Measurements from ENCODE around the gene MAF.

MAF gene

DNA sequence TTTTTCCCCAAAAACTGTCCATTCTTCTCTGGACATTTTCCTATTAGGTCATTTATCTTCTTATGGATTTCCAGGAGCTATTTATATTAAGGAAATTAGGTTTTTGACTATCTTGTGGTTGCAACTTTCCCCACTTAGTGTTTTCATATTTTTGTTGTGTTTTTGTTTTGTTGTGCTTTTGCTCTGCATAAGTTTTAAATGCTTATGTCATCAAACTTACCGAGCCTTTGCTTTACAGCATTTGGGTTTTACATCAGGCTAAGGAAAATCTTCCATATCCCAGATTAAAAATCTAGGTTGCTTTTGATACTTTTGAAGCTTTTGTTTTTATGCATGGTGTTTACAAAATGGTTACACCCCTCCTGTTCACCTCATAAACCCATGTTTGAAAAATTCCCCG is 27.5 kb downstream of the MAF start:
- no peaks in the 10 kb centered on the region for H3K4me1 ChIP-seq (ENCODE audit: control insufficient read depth in 1 of 2, insufficient read depth in 2 of 2, low read length in 2 of 2)
- no peaks in the 10 kb centered on the region for H3K9me3 ChIP-seq (ENCODE audit: control insufficient read depth in 1 of 2, low read length in 2 of 2)
- H3K27ac ChIP-seq (ENCODE audit: low read depth, low read length), result no peak overlapping the region
- H3K9ac ChIP-seq (ENCODE audit: low read depth in 1 of 2, low read length in 2 of 2), result no peak overlapping the region
- peaks cover 0 to 12% of the 10 kb centered on the region in 2 donors for H3K27me3 ChIP-seq (ENCODE audit: control insufficient read depth in 1 of 2, insufficient read depth in 2 of 2, low read length in 2 of 2)
- no peak overlapping the region for H3K4me3 ChIP-seq (ENCODE audit: low read depth in 1 of 2, low read length in 2 of 2)
- no peaks in the 10 kb centered on the region for H3K36me3 ChIP-seq (ENCODE audit: control insufficient read depth in 1 of 2, insufficient read depth in 2 of 2, low read length in 2 of 2)

DNA sequence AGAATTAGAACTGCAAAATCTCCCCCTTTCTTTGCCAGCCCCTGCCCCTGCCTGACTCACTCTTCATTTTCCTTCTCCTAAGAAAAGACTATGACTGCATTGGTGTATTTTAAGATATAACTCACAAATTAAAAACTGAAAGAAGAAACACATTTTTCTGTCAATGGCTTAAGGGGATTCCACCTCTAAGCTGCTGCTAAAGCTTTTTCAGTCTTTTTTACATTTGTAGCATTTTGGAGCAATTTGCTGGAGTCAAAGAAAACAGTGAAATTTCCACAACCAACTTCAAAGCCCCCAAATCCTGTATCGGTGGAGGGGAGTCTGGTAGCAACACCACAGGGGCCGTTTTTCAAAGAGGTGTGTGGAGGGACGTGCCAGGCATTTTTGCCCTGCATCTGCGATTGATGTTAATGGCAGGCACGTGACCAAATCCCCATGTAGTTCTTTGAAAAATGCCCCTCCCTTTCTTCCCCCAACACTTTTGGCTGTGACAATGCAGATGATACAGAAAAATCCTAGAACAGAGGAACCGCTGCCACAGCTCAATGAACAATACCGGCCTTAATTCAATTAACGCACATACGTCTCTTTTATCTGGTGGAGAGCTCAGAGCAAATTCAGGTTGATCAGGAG is 28.5 kb downstream of the MAF start:
- H3K9ac ChIP-seq (ENCODE audit: low read depth in 1 of 2, low read length in 2 of 2), result no peak overlapping the region
- no peak overlapping the region for H3K4me3 ChIP-seq (ENCODE audit: low read depth in 1 of 2, low read length in 2 of 2)
- H3K27ac ChIP-seq (ENCODE audit: low read depth, low read length), result no peak overlapping the region

DNA sequence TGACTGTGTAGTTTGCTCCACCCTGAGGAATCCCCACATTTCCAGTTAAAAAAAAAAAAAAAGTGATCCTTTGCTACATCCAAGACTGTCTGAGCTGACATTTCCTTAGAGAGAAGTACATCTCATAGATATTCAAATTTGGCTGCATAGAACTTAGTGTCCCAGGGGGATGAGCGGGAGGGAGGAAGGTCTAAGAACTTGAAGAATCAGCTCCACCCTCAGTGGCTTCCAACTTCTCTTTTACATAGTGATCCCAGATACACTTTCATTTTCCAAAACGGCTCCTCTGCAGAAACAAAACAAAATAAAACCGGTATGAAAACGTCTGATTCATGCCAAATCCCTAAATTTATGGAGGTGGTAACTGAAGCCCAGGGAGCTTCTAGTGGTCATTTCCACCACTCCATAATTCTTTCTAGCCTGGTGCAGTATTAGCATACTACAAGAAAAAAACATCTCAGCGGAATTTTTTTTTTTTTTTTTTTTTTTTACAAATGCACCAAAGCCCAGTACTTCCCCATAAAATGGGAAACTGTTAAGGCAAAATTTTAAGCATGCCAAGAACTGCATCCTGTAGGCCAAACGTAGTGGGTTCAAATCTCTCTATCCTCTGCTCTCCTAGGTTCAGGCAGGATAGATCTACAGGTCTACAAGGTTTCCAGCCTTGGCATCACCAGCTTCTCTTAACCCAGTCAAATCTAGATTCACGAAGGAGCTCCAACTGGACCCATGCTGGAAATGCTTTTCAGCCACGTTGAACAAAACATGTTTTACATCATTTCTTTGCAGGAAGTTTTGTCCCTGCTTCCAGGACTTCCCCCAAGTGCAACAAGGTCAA is 29.3 kb downstream of the MAF start:
- no peak overlapping the region for H3K9ac ChIP-seq (ENCODE audit: low read depth in 1 of 2, low read length in 2 of 2)
- no peak overlapping the region for H3K27ac ChIP-seq (ENCODE audit: low read depth, low read length)

More for the DNA sequence above, 28.5 kb downstream of the MAF start:
- Histone ChIP-seq H3K4me1 (ENCODE audit: control insufficient read depth in 1 of 2, insufficient read depth in 2 of 2, low read length in 2 of 2) (no peaks in the 10 kb centered on the region), H3K36me3 (ENCODE audit: control insufficient read depth in 1 of 2, insufficient read depth in 2 of 2, low read length in 2 of 2) (no peaks in the 10 kb centered on the region), H3K27me3 (ENCODE audit: control insufficient read depth in 1 of 2, insufficient read depth in 2 of 2, low read length in 2 of 2) (peaks cover 0 to 12% of the 10 kb centered on the region in 2 donors), H3K9me3 (ENCODE audit: control insufficient read depth in 1 of 2, low read length in 2 of 2) (no peaks in the 10 kb centered on the region)

DNA sequence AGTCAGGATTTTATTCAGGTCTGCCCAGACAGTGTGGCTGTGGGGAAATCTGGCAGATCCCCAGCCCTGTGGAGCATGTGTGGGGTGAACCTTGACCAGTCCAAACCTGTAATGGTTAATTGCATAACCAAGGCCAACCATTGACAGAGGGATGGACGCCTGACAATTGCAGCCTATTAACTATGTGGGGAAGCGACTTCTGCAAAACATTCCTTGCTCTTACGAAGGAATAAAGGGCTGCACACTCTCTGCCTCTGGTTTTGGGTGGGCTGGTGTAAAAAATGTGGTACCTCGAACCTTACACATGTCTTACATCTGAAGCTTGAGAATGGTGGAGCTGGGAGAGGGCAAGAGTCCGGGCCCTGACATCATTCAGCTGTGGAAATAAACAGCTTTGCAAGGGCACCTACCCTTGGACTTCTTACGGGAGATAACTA is 35.8 kb downstream of the MAF start:
- Histone ChIP-seq H3K36me3 (ENCODE audit: control insufficient read depth in 1 of 2, insufficient read depth in 2 of 2, low read length in 2 of 2) (no peaks in the 10 kb centered on the region), H3K9me3 (ENCODE audit: control insufficient read depth in 1 of 2, low read length in 2 of 2) (no peaks in the 10 kb centered on the region), H3K9ac (ENCODE audit: low read depth in 1 of 2, low read length in 2 of 2) (no peak overlapping the region), H3K27me3 (ENCODE audit: control insufficient read depth in 1 of 2, insufficient read depth in 2 of 2, low read length in 2 of 2) (peaks cover 0 to 3% of the 10 kb centered on the region in 2 donors), H3K4me1 (ENCODE audit: control insufficient read depth in 1 of 2, insufficient read depth in 2 of 2, low read length in 2 of 2) (no peaks in the 10 kb centered on the region), H3K27ac (ENCODE audit: low read depth, low read length) (no peak overlapping the region), H3K4me3 (ENCODE audit: low read depth in 1 of 2, low read length in 2 of 2) (no peak overlapping the region)

More for the DNA sequence above, 29.3 kb downstream of the MAF start:
- Histone ChIP-seq H3K9me3 (ENCODE audit: control insufficient read depth in 1 of 2, low read length in 2 of 2) (no peaks in the 10 kb centered on the region), H3K36me3 (ENCODE audit: control insufficient read depth in 1 of 2, insufficient read depth in 2 of 2, low read length in 2 of 2) (no peaks in the 10 kb centered on the region), H3K4me3 (ENCODE audit: low read depth in 1 of 2, low read length in 2 of 2) (peak overlapping the region in 1 of 2 donors; percentile 47), H3K4me1 (ENCODE audit: control insufficient read depth in 1 of 2, insufficient read depth in 2 of 2, low read length in 2 of 2) (no peaks in the 10 kb centered on the region), H3K27me3 (ENCODE audit: control insufficient read depth in 1 of 2, insufficient read depth in 2 of 2, low read length in 2 of 2) (peaks cover 0 to 12% of the 10 kb centered on the region in 2 donors)

DNA sequence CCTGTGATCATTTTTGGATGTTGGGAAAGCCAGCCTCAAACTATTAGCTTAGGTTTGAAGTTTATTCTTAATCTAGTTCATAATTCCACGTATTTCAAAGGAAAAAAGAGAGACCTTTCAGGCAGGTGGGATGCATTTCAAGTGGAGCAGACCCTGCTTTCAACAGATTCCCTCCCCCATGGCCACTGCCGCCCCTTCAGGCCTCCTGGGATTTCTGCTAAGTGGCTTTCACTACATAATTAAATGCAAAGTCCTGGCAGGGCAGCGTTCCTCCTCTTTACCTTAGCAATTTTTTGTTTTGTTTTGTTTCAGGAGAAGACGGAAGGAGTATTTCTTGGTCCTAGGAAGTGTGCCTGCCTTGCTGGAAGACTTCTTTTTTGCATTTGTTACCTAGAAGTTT is 36.6 kb downstream of the MAF start:
- Histone ChIP-seq H3K36me3 (ENCODE audit: control insufficient read depth in 1 of 2, insufficient read depth in 2 of 2, low read length in 2 of 2) (no peaks in the 10 kb centered on the region), H3K9ac (ENCODE audit: low read depth in 1 of 2, low read length in 2 of 2) (no peak overlapping the region), H3K27ac (ENCODE audit: low read depth, low read length) (no peak overlapping the region), H3K9me3 (ENCODE audit: control insufficient read depth in 1 of 2, low read length in 2 of 2) (no peaks in the 10 kb centered on the region), H3K4me3 (ENCODE audit: low read depth in 1 of 2, low read length in 2 of 2) (no peak overlapping the region), H3K4me1 (ENCODE audit: control insufficient read depth in 1 of 2, insufficient read depth in 2 of 2, low read length in 2 of 2) (no peaks in the 10 kb centered on the region), H3K27me3 (ENCODE audit: control insufficient read depth in 1 of 2, insufficient read depth in 2 of 2, low read length in 2 of 2) (peaks cover 0 to 3% of the 10 kb centered on the region in 2 donors)

DNA sequence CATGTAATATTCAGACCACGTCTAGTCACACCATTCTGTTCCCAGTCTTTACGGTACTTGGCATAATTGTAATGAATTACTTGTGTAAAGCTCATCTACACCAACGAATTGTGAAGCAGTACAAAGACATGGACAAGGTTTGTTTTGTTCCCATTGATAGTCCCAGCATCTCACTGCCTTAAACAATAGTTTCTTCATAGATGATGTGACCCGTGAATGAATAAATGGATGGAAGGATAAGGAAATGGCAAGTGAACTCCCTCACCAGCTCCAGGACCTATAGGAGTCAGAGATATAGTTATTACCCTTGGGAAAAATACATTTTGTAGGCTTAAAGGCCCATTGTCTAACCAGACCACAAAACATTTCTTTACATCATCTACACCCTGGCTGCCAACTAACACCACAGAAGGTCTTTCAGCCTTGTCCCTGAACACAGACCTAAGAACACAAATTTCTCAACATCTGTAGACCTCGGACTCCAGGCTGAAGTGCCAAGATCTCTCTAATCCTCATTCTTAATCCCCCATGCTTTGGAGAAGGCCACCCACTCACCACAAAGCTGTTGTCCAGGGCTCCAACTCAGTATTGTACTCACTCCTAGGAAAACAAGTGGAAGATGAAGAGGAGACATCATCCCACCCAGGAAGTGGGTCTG is 38.2 kb downstream of the MAF start:
- Histone ChIP-seq H3K36me3 (ENCODE audit: control insufficient read depth in 1 of 2, insufficient read depth in 2 of 2, low read length in 2 of 2) (no peaks in the 10 kb centered on the region), H3K4me1 (ENCODE audit: control insufficient read depth in 1 of 2, insufficient read depth in 2 of 2, low read length in 2 of 2) (no peaks in the 10 kb centered on the region), H3K9me3 (ENCODE audit: control insufficient read depth in 1 of 2, low read length in 2 of 2) (no peaks in the 10 kb centered on the region), H3K27ac (ENCODE audit: low read depth, low read length) (no peak overlapping the region), H3K9ac (ENCODE audit: low read depth in 1 of 2, low read length in 2 of 2) (no peak overlapping the region), H3K27me3 (ENCODE audit: control insufficient read depth in 1 of 2, insufficient read depth in 2 of 2, low read length in 2 of 2) (peaks cover 0 to 3% of the 10 kb centered on the region in 2 donors), H3K4me3 (ENCODE audit: low read depth in 1 of 2, low read length in 2 of 2) (no peak overlapping the region)

DNA sequence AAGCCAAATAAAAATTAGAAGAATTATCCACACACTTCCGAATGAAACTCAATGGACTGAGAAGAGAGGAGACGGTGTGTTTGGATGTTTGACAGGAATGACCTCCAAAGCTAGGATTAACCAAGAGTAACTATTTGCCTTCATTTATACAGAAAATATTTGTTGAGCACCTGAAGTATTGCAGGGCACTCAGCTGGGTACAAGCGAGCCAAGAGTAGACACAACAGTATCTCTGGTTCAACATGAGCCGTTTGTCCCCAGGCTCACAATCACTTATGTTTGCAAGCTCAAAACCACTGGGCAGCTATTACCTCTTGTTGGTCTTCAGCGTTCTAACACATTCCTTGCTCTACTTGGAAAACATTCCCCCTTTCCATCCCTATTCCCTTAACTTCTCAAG is 38.8 kb downstream of the MAF start:
- Histone ChIP-seq H3K27me3 (ENCODE audit: control insufficient read depth in 1 of 2, insufficient read depth in 2 of 2, low read length in 2 of 2) (peaks cover 0 to 3% of the 10 kb centered on the region in 2 donors), H3K4me3 (ENCODE audit: low read depth in 1 of 2, low read length in 2 of 2) (no peak overlapping the region), H3K9ac (ENCODE audit: low read depth in 1 of 2, low read length in 2 of 2) (no peak overlapping the region)

DNA sequence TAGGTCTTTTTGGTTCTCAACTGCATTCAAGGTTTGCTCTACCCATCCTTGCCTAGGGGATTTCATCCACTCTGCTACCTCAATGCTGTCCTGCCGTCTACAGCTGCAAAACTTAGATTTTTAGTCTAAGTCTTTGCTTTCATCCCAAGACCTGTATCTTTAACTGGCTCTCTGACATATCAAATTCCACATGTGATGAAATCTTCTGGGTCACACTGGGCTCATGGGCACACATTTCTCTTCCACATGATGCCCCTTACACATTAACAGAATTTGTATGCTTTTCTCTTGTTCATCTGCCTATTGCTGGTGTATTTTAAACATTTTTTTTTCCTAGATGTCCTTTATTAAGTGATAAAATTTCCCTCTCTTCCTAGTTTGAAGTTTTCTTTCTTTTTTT is 39.6 kb downstream of the MAF start:
- Histone ChIP-seq H3K27ac (ENCODE audit: low read depth, low read length) (no peak overlapping the region), H3K27me3 (ENCODE audit: control insufficient read depth in 1 of 2, insufficient read depth in 2 of 2, low read length in 2 of 2) (no peaks in the 10 kb centered on the region), H3K4me1 (ENCODE audit: control insufficient read depth in 1 of 2, insufficient read depth in 2 of 2, low read length in 2 of 2) (no peaks in the 10 kb centered on the region), H3K36me3 (ENCODE audit: control insufficient read depth in 1 of 2, insufficient read depth in 2 of 2, low read length in 2 of 2) (no peaks in the 10 kb centered on the region), H3K9me3 (ENCODE audit: control insufficient read depth in 1 of 2, low read length in 2 of 2) (no peaks in the 10 kb centered on the region), H3K4me3 (ENCODE audit: low read depth in 1 of 2, low read length in 2 of 2) (no peak overlapping the region), H3K9ac (ENCODE audit: low read depth in 1 of 2, low read length in 2 of 2) (no peak overlapping the region)

More for the DNA sequence above, 38.8 kb downstream of the MAF start:
- no peaks in the 10 kb centered on the region for H3K36me3 ChIP-seq (ENCODE audit: control insufficient read depth in 1 of 2, insufficient read depth in 2 of 2, low read length in 2 of 2)
- no peaks in the 10 kb centered on the region for H3K4me1 ChIP-seq (ENCODE audit: control insufficient read depth in 1 of 2, insufficient read depth in 2 of 2, low read length in 2 of 2)
- H3K27ac ChIP-seq (ENCODE audit: low read depth, low read length), result no peak overlapping the region
- H3K9me3 ChIP-seq (ENCODE audit: control insufficient read depth in 1 of 2, low read length in 2 of 2), result no peaks in the 10 kb centered on the region

DNA sequence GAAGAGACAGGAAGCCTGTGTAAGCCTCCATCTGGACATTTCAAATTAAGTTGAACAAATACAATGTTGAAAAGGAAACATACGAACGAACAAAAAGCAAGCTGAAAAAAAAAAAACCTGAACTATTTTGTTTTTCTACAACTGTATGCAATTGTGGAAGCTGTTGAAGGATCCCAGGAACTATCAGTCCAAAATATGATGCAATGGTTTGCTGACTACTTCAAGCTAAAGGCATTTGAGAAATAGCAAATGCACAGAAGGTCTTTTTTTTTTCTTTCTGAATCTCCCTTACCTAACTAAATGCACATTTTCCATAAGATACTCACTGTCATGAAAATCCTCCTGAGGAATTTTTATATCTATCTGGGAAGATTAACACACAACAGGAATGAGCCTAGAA is 40.2 kb downstream of the MAF start:
- H3K9ac ChIP-seq (ENCODE audit: low read depth in 1 of 2, low read length in 2 of 2), result no peak overlapping the region
- H3K4me3 ChIP-seq (ENCODE audit: low read depth in 1 of 2, low read length in 2 of 2), result no peak overlapping the region
- no peaks in the 10 kb centered on the region for H3K9me3 ChIP-seq (ENCODE audit: control insufficient read depth in 1 of 2, low read length in 2 of 2)
- no peaks in the 10 kb centered on the region for H3K36me3 ChIP-seq (ENCODE audit: control insufficient read depth in 1 of 2, insufficient read depth in 2 of 2, low read length in 2 of 2)
- no peaks in the 10 kb centered on the region for H3K4me1 ChIP-seq (ENCODE audit: control insufficient read depth in 1 of 2, insufficient read depth in 2 of 2, low read length in 2 of 2)
- H3K27me3 ChIP-seq (ENCODE audit: control insufficient read depth in 1 of 2, insufficient read depth in 2 of 2, low read length in 2 of 2), result no peaks in the 10 kb centered on the region
- no peak overlapping the region for H3K27ac ChIP-seq (ENCODE audit: low read depth, low read length)

DNA sequence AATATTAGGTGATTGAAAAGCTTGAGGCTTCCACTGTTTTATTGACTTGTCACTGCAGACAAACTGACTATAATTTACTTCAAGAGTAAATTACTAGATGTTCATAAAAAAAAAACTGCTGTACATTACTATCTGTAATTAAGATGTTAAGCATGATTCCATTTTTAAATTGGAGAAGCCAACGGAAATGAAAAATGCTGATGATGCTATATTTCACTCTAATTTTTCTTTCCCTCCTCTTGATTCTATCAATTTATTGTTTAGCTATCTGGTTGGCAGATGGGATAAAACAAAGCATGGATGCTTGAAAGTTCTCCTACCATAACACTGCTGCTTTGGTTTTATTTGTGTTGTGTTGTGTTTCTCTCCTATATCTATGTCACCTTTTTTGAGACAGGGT is 41.0 kb downstream of the MAF start:
- H3K9ac ChIP-seq (ENCODE audit: low read depth in 1 of 2, low read length in 2 of 2), result no peak overlapping the region
- H3K4me1 ChIP-seq (ENCODE audit: control insufficient read depth in 1 of 2, insufficient read depth in 2 of 2, low read length in 2 of 2), result no peaks in the 10 kb centered on the region
- H3K4me3 ChIP-seq (ENCODE audit: low read depth in 1 of 2, low read length in 2 of 2), result no peak overlapping the region
- H3K27me3 ChIP-seq (ENCODE audit: control insufficient read depth in 1 of 2, insufficient read depth in 2 of 2, low read length in 2 of 2), result no peaks in the 10 kb centered on the region
- H3K9me3 ChIP-seq (ENCODE audit: control insufficient read depth in 1 of 2, low read length in 2 of 2), result no peaks in the 10 kb centered on the region
- no peaks in the 10 kb centered on the region for H3K36me3 ChIP-seq (ENCODE audit: control insufficient read depth in 1 of 2, insufficient read depth in 2 of 2, low read length in 2 of 2)
- no peak overlapping the region for H3K27ac ChIP-seq (ENCODE audit: low read depth, low read length)

Measured in duodenal mucosa (tissue), 2 donors.